Stomach (tissue), 9 donors: ENCODE results near the gene ARHGAP33. TPM values are rescaled to one million over a fixed set of nuclear protein-coding genes. Genes with fewer than 3 reads are reported as not detected.
A peak's percentile ranks its signal among the peaks of the same experiment; 100 is the strongest.

Source experiments
- DNase-seq, 2 donors: peaks; one replicate each; pipeline versions ENCODE4 v3.0.0 to v3.0.0-alpha.2; 2013 to 2019
- H3K27ac ChIP-seq, 5 donors: fragments of 200-600 bp in 4 of 5; sonication (generic) in 4 of 5; one replicate each; pipeline ENCODE4 v1.5.1; 2013 to 2019; ENCODE audit warnings: mild to moderate bottlenecking in 1 of 5, moderate library complexity in 1 of 5
- H3K27me3 ChIP-seq, 3 donors: fragments of 200-600 bp; sonication (generic); one replicate each; pipeline ENCODE4 v1.5.1; 2017 to 2019; ENCODE audit warnings: mixed run types in 1 of 3
- H3K36me3 ChIP-seq, 4 donors: fragments of 200-600 bp; sonication (generic); 1 replicate in 3 of 4; 2 replicates in 1 of 4; pipeline ENCODE4 v1.5.1; 2016 to 2019
- H3K4me1 ChIP-seq, 4 donors: fragments of 200-600 bp; sonication (generic); one replicate each; pipeline ENCODE4 v1.5.1; 2016 to 2019
- H3K4me3 ChIP-seq, 4 donors: fragments of 200-600 bp; sonication (generic) in 3 of 4; one replicate each; pipeline ENCODE4 v1.5.1; 2016 to 2019; ENCODE audit warnings: mild to moderate bottlenecking in 1 of 4
- H3K9me3 ChIP-seq, 4 donors: fragments of 200-600 bp; sonication (generic); one replicate each; pipeline ENCODE4 v1.5.1; 2016 to 2019
- EP300 ChIP-seq: sonication (generic); formaldehyde crosslinking; IDR thresholded peaks from one replicate; pipeline ENCODE4 v1.6.1; 2017; ENCODE audit warnings: antibody characterized with exemption
- POLR2A ChIP-seq, 4 donors: fragments of 450-650 bp; IDR thresholded peaks; one replicate each; pipeline ENCODE4 v1.6.1; 2016; ENCODE audit warnings: antibody characterized with exemption in 4 of 4, control low read depth in 2 of 4, mild to moderate bottlenecking in 1 of 4, moderate library complexity in 1 of 4
- POLR2AphosphoS5 ChIP-seq, 3 donors: sonication (generic); formaldehyde crosslinking; IDR thresholded peaks; one replicate each; pipeline ENCODE4 v1.6.1; 2016; ENCODE audit warnings: antibody characterized with exemption in 3 of 3
- whole genome bisulfite sequencing, 5 donors: extraction: QIAGEN DNeasy Blood & Tissue Kit in 3 of 5; methylation state at CpG; one replicate each; pipeline versions ENCODE4 v1.1.5 to v1.1.7; 2013 to 2018; 5-methylcytosine and 5-hydroxymethylcytosine counted together
- intact Hi-C: fragments of 100-400 bp; cut with DNase I; formaldehyde crosslinking; loops from one replicate; pipeline ENCODE4 v1.15.1; 2023; ENCODE audit warnings: low total_unique reads
- polyA plus RNA-seq, 3 donors: library from polyadenylated mRNA; stranded (reverse); fragments of 200-250 nt; gene quantifications; one replicate each; pipeline ENCODE4 v1.2.3, GENCODE V29; 2013
- total RNA-seq, 5 donors: library from RNA; depleted of rRNA; stranded (reverse); fragments of >200 nt; gene quantifications; one replicate each; pipeline versions ENCODE4 v1.1.0 to v1.2.3, GENCODE V29; 2014 to 2016
- TF ChIP-seq, protein P1 (sequence below), 7 experiments: fragments of 450-650 bp in 4 of 7; fragments of 200-600 bp in 3 of 7; sonication (generic) in 3 of 7; IDR thresholded peaks; one replicate each; pipeline ENCODE4 v1.5.1; 2016 to 2019; ENCODE audit warnings: antibody characterized with exemption in 7 of 7, control low read depth in 2 of 7, mild to moderate bottlenecking in 1 of 7
- donor health status: healthy with polysubstance abuse.
- donor health status: Bipolar disorder and iron deficiency.
- donor health status: healthy.

ARHGAP33 gene
- total and polyA plus RNA-seq, 8 donors = 1.4 to 73.6 (median 12.2) TPM

DNA sequence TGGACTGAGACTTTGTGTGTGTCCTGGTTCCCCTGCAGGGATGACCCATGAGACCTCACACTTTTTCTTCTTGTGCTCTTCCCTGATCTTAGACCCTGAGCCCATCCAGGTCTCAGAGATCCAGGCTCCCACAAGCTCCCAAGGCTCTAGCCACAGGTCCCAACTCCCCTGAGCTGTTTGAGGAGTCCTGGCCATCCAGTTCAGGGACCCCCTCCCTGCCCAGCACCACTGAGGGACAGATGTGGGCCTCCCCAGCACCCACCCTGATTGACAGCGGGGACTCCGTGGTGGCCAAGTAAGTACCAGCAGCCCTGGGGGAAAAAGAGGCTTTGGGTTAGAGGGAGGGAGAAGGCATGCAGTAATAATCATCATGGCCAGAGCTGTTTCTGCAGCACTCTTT, 15.7 kb upstream of the ARHGAP33 start:
- 81 to 100% (median 94%) methylated on average over 1 to 2 of the region's 2 CpGs for WGBS, 5 donors
- H3K9me3 ChIP-seq = no peaks in the 10 kb centered on the region
- H3K4me1 ChIP-seq = peaks cover 32 to 55% (median 44%) of the 10 kb centered on the region in 4 donors
- H3K27ac ChIP-seq = peak overlapping the region in 1 of 5 donors; percentile 99
- intact Hi-C loops = no loop called here
- no peak for TF ChIP-seq POLR2A (IDR thresholded peaks at IDR 0.05)
- DNase-seq = no peak
- peaks cover 0 to 16% (median 0%) of the 10 kb centered on the region in 3 donors for H3K27me3 ChIP-seq
- no peak overlapping the region for H3K4me3 ChIP-seq
- peaks cover 7 to 46% (median 38%) of the 10 kb centered on the region in 4 donors for H3K36me3 ChIP-seq

DNA sequence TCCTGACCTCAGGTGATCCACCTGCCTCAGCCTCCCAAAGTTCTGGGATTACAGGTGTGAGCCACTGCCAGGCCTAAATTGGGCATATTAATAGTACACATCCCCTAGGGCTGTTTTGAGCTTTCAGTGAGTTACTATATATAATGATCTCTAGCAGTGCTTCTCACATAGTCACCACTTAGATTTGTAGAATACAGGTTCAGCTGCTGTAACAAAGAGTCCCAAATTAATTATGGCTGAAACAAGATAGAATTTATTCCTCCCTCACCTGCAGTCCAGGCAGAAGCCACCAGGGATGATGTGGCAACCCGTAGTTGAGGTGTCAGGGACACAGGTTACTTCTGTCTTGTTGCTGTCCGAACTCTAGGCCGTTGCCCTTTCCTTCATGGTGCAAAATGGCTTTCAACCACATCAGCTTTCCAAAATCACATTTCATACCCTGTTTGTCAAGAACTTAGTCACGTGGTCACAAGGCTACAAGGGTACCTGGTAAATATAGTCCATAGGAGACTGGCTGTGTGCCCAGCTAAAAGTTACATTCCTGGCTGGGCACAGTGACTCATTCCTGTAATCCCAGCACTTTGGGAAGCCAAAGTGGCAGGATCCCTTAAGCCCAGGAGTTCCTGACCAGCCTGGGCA, 14.5 kb upstream of the ARHGAP33 start:
- Histone ChIP-seq H3K9me3 (no peaks in the 10 kb centered on the region), H3K27ac (no peak overlapping the region), H3K36me3 (peaks cover 17 to 57% (median 49%) of the 10 kb centered on the region in 4 donors), H3K27me3 (peaks cover 0 to 11% (median 0%) of the 10 kb centered on the region in 3 donors), H3K4me1 (peaks cover 21 to 43% (median 35%) of the 10 kb centered on the region in 4 donors), H3K4me3 (no peak overlapping the region)
- WGBS, 5 donors = 81 to 87% (median 85%) methylated on average over 4 of the region's 4 CpGs
- no peak for TF ChIP-seq POLR2AphosphoS5 (IDR thresholded peaks at IDR 0.05)
- TF ChIP-seq, protein P1, sequence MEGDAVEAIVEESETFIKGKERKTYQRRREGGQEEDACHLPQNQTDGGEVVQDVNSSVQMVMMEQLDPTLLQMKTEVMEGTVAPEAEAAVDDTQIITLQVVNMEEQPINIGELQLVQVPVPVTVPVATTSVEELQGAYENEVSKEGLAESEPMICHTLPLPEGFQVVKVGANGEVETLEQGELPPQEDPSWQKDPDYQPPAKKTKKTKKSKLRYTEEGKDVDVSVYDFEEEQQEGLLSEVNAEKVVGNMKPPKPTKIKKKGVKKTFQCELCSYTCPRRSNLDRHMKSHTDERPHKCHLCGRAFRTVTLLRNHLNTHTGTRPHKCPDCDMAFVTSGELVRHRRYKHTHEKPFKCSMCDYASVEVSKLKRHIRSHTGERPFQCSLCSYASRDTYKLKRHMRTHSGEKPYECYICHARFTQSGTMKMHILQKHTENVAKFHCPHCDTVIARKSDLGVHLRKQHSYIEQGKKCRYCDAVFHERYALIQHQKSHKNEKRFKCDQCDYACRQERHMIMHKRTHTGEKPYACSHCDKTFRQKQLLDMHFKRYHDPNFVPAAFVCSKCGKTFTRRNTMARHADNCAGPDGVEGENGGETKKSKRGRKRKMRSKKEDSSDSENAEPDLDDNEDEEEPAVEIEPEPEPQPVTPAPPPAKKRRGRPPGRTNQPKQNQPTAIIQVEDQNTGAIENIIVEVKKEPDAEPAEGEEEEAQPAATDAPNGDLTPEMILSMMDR (IDR thresholded peaks at IDR 0.05) = no peak
- TF ChIP-seq EP300 = no peak
- TF ChIP-seq POLR2A (IDR thresholded peaks at IDR 0.05) = no peak
- DNase-seq = no peak
- intact Hi-C loops = no loop called here

DNA sequence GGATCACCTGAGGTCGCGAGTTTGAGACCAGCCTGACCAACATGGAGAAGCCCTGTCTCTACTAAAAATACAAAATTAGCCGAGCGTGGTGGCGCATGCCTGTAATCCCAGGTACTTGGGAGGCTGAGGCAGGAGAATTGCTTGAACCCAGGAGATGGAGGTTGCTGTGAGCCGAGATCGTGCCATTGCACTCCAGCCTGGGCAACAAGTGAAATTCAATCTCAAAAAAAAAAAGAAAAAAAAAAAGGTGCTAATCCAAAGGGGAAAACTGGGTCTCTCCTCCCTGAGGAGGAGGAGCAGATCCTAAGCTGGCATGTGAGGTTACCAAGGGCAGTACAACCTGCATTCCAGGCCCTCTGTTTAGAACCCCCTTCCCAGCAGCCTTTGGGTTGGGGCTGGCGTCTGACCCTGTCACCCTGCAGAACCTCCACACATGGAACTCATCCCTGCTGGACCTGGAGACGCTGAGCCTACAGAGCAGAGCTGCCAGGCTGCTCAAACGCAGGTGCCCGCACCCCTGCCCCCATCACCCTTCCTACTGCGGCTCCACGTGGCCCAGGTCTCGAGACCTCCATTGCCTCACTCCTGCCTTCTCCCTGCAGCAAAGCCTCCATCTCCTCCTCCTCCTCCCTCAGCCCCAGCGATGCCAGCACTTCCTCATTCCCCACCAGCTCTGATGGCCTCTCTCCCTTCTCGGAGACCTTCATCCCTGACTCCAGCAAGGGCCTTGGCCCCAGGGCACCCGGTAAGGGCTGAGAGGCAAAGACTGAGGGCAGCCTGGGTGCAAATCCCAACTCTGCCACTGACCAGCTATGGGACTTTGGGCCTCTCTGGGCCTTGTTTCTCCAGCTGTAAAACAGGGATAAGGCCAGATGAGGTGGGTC, 10.7 kb upstream of the ARHGAP33 start:
- WGBS, 5 donors = 88 to 96% (median 93%) methylated on average over 16 to 17 of the region's 17 CpGs
- H3K4me1 ChIP-seq = peaks cover 0 to 20% (median 4%) of the 10 kb centered on the region in 4 donors
- DNase-seq = no peak
- peaks cover 17 to 80% (median 74%) of the 10 kb centered on the region in 4 donors for H3K36me3 ChIP-seq
- no peaks in the 10 kb centered on the region for H3K9me3 ChIP-seq
- H3K4me3 ChIP-seq = no peak overlapping the region
- TF ChIP-seq POLR2A (IDR thresholded peaks at IDR 0.05) (no peak), POLR2AphosphoS5 (IDR thresholded peaks at IDR 0.05) (no peak), EP300 (no peak)
- TF ChIP-seq, protein P1 (IDR thresholded peaks at IDR 0.05) = no peak
- intact Hi-C loops = no loop called here
- no peaks in the 10 kb centered on the region for H3K27me3 ChIP-seq
- no peak overlapping the region for H3K27ac ChIP-seq

DNA sequence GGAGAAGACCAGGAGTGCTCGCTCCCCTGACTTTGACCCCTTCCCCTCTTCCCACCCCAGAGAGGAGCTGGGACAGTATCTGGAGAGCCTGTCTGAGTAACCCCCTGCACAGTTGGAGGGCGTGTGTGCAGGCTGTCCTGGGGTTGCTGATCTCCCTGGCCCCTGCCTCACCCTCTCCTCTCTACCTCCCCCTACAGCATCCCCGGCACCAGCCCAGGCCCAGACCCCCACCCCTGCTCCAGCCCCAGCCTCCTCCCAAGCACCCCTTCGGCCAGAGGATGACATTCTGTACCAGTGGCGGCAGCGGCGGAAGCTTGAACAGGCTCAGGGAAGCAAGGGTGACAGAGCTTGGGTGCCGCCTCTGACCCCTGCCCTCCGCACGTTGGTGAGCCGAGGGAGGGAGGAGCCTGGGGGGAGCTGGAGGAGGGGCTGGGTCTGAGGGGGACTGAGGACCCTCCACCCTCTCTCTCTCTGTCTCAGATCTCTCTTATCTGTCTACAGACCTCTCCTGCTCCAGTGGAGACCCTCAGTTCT, 8.7 kb upstream of the ARHGAP33 start:
- Histone ChIP-seq H3K27me3 (no peaks in the 10 kb centered on the region), H3K36me3 (peaks cover 17 to 74% (median 64%) of the 10 kb centered on the region in 4 donors), H3K9me3 (no peaks in the 10 kb centered on the region), H3K27ac (no peak overlapping the region), H3K4me1 (peaks cover 0 to 9% (median 0%) of the 10 kb centered on the region in 4 donors), H3K4me3 (no peak overlapping the region)
- TF ChIP-seq EP300 = no peak
- no peak for TF ChIP-seq POLR2A (IDR thresholded peaks at IDR 0.05)
- TF ChIP-seq, protein P1 (IDR thresholded peaks at IDR 0.05) = no peak
- DNase-seq = no peak
- intact Hi-C loops = no loop called here
- WGBS, 5 donors = 79 to 85% (median 82%) methylated on average over 10 to 11 of the region's 11 CpGs
